WERI-Rb-1 (cell line): ENCODE results near the gene CLBA1.
A peak's percentile ranks its signal among the peaks of the same experiment; 100 is the strongest.

Source experiments
- DNase-seq: peaks from one replicate; pipeline ENCODE4 v3.0.0-alpha.2; 2020
- H3K27ac ChIP-seq: fragments of 250-450 bp; sonication (Bioruptor Pico); 2 replicates; pipeline ENCODE4 v1.5.1; 2020; ENCODE audit warnings: mild to moderate bottlenecking, moderate library complexity
- H3K27me3 ChIP-seq: fragments of 250-450 bp; sonication (Bioruptor Pico); 2 replicates; pipeline ENCODE4 v1.5.1; 2021; ENCODE audit warnings: mild to moderate bottlenecking, low read depth, moderate library complexity; ENCODE audit not compliant: insufficient read depth, severe bottlenecking
- H3K36me3 ChIP-seq: fragments of 250-450 bp; sonication (Bioruptor Pico); 2 replicates; pipeline ENCODE4 v1.5.1; 2020; ENCODE audit warnings: mild to moderate bottlenecking, moderate library complexity
- H3K4me3 ChIP-seq: 2 replicates; pipeline ENCODE4 v1.5.1; 2011; ENCODE audit warnings: low read depth, mild to moderate bottlenecking, control low read depth, low read length
- H3K9me3 ChIP-seq: fragments of 250-450 bp; sonication (Bioruptor Pico); 2 replicates; pipeline ENCODE4 v1.5.1; 2021; ENCODE audit warnings: mild to moderate bottlenecking, moderate library complexity; ENCODE audit not compliant: severe bottlenecking
- TF ChIP-seq, protein P1 (sequence below): IDR thresholded peaks from 2 replicates; pipeline ENCODE4 v1.5.1; 2011; ENCODE audit warnings: low read depth, mild to moderate bottlenecking, control low read depth, inconsistent platforms, low read length

The CLBA1 gene

DNA sequence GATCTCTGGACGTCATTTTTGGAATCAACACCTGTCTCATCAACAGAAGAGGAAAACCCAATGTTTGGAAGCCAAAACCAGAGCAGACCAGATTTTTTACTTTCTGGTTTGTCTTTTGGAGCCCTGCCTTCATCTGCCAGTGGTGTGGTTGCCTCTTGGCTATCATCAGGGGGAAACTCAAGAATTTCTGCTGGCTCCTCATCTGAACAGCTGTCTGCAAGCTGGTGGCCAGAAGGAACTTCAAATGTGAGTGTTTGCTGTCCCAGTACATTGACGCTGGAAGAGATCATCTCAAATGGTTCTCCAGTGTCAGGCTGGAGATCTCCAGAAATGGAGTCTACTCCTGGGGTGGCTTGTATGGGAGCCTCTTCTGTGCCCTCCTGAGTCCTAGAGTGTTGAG, 47.2 kb upstream of the CLBA1 start:
- Histone ChIP-seq H3K27me3 (no peaks in the 10 kb centered on the region), H3K9me3 (no peaks in the 10 kb centered on the region), H3K36me3 (no peaks in the 10 kb centered on the region), H3K27ac (no peak overlapping the region), H3K4me3 (no peak overlapping the region)
- DNase-seq: no peak
- TF ChIP-seq, protein P1, sequence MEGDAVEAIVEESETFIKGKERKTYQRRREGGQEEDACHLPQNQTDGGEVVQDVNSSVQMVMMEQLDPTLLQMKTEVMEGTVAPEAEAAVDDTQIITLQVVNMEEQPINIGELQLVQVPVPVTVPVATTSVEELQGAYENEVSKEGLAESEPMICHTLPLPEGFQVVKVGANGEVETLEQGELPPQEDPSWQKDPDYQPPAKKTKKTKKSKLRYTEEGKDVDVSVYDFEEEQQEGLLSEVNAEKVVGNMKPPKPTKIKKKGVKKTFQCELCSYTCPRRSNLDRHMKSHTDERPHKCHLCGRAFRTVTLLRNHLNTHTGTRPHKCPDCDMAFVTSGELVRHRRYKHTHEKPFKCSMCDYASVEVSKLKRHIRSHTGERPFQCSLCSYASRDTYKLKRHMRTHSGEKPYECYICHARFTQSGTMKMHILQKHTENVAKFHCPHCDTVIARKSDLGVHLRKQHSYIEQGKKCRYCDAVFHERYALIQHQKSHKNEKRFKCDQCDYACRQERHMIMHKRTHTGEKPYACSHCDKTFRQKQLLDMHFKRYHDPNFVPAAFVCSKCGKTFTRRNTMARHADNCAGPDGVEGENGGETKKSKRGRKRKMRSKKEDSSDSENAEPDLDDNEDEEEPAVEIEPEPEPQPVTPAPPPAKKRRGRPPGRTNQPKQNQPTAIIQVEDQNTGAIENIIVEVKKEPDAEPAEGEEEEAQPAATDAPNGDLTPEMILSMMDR: no peak

DNA sequence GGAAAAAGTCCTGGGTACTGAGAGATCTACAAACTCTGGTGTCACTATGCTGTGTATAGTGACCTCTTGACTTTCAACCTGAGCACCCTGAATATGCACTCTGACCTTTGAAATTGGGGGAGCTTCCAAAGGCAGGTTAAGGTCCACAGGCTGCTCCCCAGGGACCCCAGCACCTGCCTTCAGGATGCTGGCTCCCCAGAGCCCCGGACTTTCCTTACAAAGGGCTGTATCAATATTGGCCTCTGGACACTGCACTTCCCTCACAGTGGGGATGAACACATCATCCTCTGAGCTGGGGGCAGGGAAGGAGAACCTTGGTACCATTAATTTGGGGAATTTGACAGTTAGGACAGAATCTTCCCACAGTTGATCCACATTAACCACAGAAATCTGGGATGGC, 46.6 kb upstream of the CLBA1 start:
- no peak overlapping the region for H3K4me3 ChIP-seq
- no peaks in the 10 kb centered on the region for H3K36me3 ChIP-seq
- TF ChIP-seq, protein P1: no peak
- DNase-seq: no peak
- H3K27ac ChIP-seq: no peak overlapping the region
- H3K27me3 ChIP-seq: no peaks in the 10 kb centered on the region
- H3K9me3 ChIP-seq: no peaks in the 10 kb centered on the region

DNA sequence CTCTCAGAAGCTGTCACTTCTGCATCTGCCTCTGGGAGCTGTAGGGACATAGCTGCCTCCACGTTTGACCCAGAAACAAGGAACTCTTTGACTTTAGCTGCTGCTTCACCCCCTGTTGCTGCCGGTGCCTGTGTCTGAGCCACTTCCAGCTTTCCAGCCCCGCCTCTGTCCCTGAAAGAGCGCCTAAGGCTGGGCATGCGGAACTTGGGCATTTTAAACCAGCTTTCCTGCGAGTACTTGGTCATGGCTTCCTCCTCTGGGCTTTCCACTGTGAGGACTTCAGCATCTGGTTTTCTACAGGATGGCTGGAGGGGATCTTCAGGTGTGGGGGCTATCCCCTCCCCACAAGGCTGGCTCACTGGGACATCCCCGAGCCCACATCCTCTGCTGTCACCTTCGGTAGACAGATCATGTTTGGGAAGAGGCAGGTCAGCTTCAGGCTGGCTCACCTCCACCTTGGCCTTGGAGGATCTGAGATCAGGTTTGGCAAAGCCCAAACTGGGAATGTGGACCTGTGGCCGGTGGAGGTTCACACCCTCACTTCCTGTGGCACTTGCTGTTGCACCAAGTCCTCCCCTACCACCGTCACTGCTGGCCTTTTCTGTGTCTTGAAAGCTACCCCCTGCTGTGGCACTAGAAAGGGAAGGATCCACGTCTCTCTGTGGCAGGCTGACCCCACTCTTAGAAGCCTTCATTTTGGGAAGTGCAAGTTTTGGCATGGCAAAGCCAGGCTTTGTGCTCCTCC, 45.8 kb upstream of the CLBA1 start:
- Histone ChIP-seq H3K27me3 (no peaks in the 10 kb centered on the region), H3K9me3 (no peaks in the 10 kb centered on the region), H3K36me3 (no peaks in the 10 kb centered on the region), H3K4me3 (no peak overlapping the region), H3K27ac (no peak overlapping the region)
- no peak for DNase-seq
- TF ChIP-seq, protein P1: no peak

DNA sequence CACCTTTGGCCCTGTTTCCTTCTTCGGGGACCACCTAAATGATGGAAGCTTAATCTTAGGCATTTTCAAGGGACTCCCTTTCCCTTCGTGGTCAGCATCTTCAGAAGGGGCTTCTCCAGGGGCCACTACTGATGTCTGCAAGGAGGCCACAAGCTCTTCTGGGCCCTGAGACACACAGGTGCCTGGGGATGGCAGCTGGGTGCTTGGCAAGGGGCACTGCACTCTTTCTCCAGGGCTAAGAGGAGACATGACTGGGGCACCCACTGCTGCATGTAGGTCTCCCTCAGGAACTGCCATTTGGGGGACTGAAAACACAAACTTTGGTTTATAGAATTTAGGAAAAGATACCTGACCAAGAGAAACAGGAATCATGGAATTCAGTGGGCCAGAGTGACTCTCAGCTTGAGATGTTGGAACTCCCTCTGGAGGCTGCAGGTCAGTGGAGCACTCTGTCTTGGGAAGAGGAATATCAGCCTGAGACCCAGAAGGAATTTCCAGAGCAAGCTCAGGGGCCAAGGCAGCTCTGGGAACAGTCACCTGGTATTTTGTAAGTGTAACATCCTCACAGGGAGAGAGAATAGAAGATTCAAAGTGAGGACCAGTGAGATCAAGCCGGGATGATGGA, 45.0 kb upstream of the CLBA1 start:
- Histone ChIP-seq H3K9me3 (no peaks in the 10 kb centered on the region), H3K27ac (no peak overlapping the region), H3K27me3 (no peaks in the 10 kb centered on the region), H3K4me3 (no peak overlapping the region), H3K36me3 (no peaks in the 10 kb centered on the region)
- DNase-seq: no peak
- TF ChIP-seq, protein P1: peak; percentile 62

DNA sequence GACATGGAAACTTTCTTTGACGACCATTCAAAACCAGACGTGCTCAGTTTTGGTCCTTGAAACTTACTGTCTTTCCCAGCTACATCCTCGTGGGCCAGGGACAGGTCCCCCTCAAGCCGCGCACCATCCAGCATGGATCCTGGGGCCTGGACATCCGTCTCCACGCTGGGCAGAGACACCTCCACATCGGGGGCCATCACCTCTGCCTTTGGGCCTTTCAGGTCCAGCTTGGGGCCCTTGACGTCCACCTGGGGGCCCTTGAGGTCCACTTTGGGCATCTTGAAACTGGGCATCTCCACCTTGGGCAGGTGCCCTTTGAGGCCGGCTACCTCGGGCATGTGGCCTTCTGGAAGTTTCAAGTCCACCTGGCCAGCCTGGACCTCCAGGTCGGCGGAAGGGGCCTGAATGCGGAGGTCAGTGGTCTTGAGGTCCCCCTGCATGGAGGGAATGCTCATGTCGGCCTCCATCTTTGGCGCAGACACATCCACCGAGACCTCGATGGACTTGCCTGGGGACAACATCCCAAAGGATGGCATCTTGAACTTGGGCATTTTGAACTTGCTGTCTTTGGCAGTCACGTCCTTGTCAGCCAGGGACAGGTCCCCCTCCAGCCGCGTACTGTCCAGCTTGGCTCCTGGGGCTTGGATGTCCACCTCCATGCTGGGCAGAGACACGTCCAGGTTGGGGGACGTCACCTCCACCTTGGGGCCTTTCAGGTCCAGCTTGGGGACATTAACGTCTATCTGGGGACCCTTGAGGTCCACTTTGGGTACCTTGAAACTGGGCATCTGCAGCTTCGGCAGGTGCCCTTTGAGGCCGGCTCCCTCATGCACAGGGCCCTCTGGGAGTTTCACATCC, 43.9 kb upstream of the CLBA1 start:
- no peak overlapping the region for H3K4me3 ChIP-seq
- TF ChIP-seq, protein P1: no peak
- peak; percentile 2 for DNase-seq
- H3K36me3 ChIP-seq: no peaks in the 10 kb centered on the region
- no peaks in the 10 kb centered on the region for H3K9me3 ChIP-seq
- H3K27me3 ChIP-seq: no peaks in the 10 kb centered on the region
- H3K27ac ChIP-seq: no peak overlapping the region
